ENCODE measurements around the gene CNTNAP3B.
"Not testable (repeated sequence)": the region's sequence is repeated elsewhere in the genome, so short reads cannot be mapped to it uniquely, and the experiment has no call there.

CNTNAP3B gene

GRCh38 chr9:41977965-41978600 is 151.1 kb downstream of the CNTNAP3B start:
- not testable (repeated sequence) for DNase-seq (ENCODE audit: low read depth)

GRCh38 chr9:41974906-41975305 is 154.3 kb downstream of the CNTNAP3B start:
- DNase-seq (ENCODE audit: low read depth), result not testable (repeated sequence)

DNA sequence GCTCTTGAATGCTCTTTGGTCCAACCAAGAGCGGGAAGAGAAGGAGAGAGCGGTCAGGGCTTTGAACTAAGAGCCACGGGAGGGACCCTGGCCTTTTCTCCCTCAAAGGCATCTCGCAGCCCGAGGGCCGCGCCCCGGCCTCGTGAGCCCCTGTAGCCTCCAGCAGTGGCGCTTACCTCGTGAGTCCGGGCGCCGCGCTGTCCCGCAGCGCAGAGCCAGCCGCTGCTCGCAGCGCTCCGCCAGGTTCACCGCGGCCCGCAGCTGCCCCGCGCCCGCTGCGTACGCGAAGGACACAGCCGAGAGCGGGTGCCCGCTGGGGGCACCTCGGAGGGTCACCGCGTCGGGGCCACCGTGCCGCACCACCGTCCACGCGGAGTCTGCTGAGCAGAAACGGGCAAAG is 176.2 kb downstream of the CNTNAP3B start:
- not testable (repeated sequence) for DNase-seq (ENCODE audit: low read depth)

DNA sequence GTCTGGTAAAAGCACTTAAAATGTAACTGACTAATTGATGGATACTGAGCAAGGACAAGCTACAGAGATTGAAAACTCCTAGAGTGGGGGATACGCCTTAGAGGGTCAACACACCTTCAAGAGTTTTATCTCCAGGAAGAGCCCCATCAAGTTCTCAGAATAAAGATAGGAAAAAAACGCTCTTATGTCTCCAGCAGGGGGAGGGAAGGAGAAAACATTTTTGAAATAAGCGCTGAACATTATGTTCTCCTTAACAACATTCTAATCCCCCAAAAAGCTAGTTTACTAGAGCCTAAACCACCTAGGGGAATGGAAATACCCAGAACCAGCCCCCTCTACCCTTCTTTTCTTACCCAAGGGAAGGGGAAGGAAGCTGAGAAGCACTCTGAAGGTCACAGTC is 187.5 kb downstream of the CNTNAP3B start:
- not testable (repeated sequence) for DNase-seq (ENCODE audit: low read depth)

DNA sequence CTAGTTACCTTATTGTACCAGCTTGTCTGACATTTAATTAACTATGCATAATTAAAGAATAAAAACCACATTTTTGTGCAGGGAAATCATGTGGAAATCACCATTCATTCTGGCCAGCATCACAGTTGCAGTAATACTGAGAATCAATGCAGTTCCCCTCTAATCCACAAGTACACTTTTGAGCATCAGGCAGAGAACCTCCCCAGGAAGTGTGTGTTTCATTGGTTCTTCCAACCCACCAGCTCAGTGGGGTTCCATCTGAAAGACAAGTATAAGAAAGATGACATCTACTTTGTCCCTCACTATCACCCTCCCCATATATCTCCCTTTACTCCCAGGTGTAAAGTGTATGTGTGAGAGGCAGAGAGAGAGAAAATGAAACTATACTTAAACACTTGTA is 191.1 kb downstream of the CNTNAP3B start:
- DNase-seq (ENCODE audit: low read depth), result not testable (repeated sequence)

DNA sequence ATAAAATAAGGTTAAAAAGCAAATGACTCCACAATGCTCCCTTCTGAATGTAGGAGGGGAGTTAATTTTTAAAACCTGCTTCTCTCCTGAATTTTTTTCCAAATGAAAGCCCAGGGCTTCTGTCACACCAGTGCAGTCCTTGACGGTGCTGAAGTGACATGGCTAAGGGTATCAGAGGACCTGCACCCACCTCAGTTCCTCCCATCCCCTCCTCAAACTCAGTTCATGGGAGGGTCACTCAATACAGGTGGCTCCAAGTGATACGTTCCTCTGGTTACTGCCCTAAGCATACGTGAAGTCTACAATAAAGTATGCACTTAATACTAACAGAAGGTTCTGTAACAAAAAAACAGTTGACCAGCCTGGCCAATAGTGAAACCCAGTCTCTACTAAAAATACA is 193.5 kb downstream of the CNTNAP3B start:
- DNase-seq (ENCODE audit: low read depth), result not testable (repeated sequence)

GRCh38 chr9:41929172-41929571 is 200.1 kb downstream of the CNTNAP3B start:
- DNase-seq (ENCODE audit: low read depth), result not testable (repeated sequence)

DNA sequence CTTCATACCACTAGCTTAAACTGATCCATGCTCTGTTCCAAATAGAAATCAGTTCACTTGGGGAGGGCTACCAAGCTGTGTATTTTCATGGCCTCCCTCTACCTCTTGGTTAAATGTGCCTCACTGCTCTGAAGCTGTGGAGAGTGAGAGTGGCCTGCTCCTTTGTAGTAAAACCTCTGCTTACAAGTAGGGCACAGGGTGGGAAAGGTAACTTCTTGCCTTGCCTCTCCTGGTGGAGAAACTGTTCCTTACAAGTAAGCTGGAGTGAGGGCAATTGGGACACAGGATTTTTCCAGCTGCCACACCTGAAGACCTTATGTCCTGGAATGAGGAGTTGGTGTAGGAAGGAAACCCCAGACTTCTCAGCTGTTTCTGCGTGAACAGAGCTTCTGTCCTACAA is 211.9 kb downstream of the CNTNAP3B start:
- not testable (repeated sequence) for DNase-seq (ENCODE audit: low read depth)

DNA sequence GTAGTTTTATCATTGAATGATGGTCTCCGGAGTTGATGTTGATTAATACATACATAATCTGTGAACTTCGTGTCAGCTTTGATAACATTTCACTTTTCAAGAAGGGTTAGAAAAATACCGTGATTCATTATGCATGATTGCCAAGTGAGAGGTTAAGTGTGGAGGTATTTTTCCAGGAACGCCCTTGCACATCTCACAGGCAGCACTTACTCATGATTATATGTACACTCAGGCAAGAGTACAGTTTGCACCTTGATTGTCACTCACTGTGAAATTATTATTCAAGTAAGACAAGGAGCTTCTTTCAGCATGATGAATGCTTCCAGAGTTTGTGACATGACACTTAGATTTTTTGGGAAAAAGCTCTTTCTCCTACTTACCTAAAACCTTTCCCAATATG is 223.7 kb downstream of the CNTNAP3B start:
- not testable (repeated sequence) for DNase-seq (ENCODE audit: low read depth)

- DNase-seq (ENCODE audit: low read depth), result not testable (repeated sequence)
Measured at GRCh38 chr9:41902762-41903161, 226.5 kb downstream of the CNTNAP3B start.

DNA sequence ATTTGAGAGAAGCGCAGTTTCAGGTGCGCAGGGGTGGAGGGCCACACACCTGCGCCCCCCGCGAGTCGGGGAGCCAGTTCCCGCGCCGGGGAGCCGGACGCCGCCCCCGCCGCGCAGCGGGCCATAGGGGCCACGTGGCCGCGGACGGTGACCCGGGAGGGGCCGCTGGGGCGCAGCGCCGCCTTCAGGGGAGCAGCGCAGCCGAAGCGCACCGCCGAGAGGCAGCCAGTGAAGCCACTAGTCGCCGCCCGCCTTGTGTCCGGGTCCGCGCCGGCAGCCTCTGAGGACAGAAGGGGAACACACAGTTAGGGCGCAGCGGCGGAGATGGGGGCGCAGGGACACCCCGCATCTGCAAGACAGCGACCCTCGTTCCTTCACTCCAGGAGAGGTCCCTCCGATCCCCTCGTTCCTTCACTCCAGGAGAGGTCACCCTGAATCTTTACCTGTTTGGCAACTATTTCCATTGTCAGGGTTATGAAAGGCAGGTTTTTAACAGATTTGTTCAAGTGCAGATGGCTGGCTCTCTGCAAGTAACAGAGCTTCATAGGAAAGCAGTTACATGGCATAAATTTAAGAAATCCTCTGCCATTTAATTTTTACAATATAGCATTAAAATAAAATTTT is 230.4 kb downstream of the CNTNAP3B start:
- DNase-seq (ENCODE audit: low read depth), result not testable (repeated sequence)

GRCh38 chr9:41874557-41874956 is 254.7 kb downstream of the CNTNAP3B start:
- not testable (repeated sequence) for DNase-seq (ENCODE audit: low read depth)

DNA sequence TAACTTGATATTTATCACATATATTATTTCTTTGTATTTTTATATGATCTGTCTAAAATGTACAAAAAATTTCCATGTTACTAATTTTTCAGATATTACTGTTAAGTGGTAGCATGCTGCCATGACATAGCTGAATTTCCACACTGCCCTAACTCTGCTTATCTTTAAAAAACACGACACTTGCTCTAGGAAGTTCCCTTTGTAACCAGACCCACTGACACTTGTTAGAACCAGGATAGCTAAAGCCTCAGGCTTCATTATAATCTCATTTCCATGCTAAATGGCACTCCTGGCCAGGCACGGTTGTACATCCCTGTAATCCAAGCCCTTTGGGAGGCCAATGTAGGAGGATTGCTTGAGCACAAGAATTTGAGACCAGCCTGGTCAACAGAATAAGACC is 273.8 kb downstream of the CNTNAP3B start:
- not testable (repeated sequence) for DNase-seq (ENCODE audit: low read depth)

DNA sequence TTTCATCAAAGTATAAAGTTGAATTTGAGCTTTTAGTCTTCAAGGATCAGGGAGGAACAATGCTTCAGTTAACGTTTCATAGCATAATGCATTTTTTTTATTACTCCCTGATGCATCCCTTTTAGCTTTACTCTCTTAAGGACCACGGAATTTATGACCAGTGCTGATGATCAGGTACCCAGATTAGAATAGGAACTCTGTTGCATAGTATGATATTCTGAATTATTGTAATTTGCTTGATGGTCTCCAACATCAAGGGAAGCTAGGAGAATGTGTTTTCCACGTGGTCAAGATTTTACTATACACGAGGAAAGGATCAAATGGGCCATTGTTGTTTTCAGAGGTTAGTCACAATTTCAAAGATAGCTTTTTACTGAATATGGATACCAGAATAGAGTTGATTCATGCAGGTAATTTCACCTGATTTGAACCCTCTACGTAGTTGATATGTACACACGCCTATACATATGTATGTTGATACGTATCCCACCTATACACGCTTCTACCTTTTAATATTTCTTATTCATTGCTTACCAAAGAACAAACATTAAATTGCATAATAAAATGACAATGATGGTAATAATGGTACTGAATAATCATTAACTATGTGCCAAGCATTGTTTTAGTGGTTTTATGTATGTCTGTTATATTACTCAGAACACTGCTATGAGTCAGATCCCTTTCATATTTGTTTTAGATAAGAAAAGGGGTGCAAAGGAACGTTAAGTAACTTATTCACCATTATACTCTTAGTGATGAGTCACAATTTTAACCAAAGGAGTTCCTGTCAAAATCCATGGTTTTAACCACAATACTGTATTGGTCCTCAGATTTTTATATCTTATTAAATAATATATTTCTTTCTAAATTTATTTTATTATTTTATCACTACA is 277.1 kb downstream of the CNTNAP3B start:
- not testable (repeated sequence) for DNase-seq (ENCODE audit: low read depth)

DNA sequence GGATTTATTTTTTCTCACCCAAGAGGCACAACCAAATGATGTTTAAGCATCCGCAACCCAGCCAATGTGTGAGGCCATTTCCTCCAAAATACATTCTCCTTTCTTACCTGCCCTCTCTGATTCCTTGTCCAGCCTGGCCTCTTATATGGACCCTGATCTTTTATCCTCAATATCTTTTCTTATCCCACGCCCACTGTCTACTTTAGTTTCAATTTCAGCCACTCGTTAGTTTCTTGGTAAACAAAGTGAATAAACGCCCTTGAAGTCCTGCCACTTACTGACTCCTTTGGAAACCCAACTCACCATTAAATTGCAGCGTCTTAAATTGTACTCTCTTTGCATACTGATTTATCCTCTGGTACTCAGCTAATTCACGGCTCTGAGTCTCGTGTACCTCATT is 281.4 kb downstream of the CNTNAP3B start:
- not testable (repeated sequence) for DNase-seq (ENCODE audit: low read depth)
